SK-N-DZ (cell line): ENCODE measurements around the gene LASP1.
"Not testable (repeated sequence)": the region's sequence is repeated elsewhere in the genome, so short reads cannot be mapped to it uniquely, and the experiment has no call there.

Experiments
- DNase-seq: peaks from one replicate; pipeline ENCODE4 v3.0.0-alpha.2; 2015; ENCODE audit warnings: low spot score

LASP1 gene

GRCh38 chr17:38906460-38907228, 36.8 kb downstream of the LASP1 start:
- DNase-seq: no peak

DNA sequence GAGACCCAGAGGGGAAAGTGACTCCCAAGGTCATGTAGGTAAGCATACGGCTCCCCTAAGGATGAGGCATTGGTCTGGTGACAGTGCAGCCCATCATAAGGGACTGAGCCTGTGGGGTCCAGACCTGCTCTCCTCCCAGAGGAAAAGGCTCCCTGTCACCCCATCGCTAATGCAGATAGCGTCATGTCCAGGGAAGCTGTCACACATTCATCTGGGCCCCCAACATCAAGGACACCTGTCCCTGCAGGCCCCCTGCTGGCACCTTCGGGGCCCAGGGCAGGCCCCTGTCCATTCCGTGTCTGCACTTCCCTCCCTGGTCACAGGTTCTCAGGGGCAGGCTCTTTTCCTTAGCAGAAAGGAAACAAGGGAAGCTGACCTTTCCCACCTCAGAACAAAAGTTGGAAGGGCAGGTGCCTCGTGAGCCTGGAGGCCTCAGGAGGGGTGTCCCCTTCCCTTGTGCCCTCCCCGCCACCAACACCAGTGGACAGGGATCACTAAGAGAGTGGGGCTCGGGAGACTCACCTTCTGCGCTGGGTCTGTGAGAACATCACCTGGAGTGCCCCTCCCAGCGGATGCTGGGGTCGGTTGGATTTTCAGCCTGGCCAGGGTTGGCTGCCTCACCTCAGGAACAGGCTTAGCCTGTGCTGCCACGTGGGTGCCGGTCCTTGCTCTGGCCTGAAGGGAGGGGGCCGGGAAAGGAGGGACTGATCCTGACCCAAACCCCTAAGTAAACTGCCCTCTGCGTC, 38.2 kb downstream of the LASP1 start:
- no peak for DNase-seq

- no peak for DNase-seq
Observed at GRCh38 chr17:38908676-38909181, 38.9 kb downstream of the LASP1 start.

DNA sequence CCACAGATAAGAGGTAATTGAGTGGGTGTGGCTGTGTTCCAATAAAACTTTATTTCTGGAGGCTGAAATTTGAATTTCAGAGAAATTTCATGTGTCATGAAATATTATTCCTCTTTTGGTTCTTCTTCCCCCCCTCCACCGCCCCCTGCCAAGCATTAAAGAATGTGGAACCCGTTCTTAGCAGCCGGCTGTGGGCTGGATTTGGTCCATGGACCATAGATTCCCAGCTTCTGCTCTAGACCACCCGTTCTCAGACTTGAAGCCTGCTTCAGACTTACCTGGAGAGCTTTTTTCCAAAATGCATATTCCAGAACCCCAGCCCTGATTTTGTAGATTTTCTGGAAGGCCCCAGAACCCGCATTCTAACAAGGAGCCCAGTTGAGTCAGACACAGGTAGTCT, 40.5 kb downstream of the LASP1 start:
- no peak for DNase-seq

- DNase-seq: no peak
Observed at GRCh38 chr17:38911081-38911730, 41.3 kb downstream of the LASP1 start.

DNA sequence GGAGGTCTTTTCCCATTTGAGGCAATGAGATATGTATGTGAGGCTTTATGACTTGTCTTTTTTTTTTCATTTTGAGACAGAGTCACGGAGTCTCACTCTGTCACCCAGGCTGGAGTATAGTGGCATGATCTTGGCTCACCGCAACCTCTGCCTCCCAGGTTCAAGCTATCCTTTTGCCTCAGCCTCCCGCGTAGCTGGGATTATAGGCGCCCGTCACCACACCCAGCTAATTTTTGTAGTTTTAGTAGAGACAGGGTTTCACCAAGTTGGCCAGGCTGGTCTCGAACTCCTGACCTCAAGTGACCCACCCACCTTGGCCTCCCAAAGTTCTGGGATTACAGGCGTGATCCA, 41.8 kb downstream of the LASP1 start:
- DNase-seq: not testable (repeated sequence)

- peak; percentile 40 for DNase-seq
Observed at GRCh38 chr17:38912221-38912813, 42.5 kb downstream of the LASP1 start.

DNA sequence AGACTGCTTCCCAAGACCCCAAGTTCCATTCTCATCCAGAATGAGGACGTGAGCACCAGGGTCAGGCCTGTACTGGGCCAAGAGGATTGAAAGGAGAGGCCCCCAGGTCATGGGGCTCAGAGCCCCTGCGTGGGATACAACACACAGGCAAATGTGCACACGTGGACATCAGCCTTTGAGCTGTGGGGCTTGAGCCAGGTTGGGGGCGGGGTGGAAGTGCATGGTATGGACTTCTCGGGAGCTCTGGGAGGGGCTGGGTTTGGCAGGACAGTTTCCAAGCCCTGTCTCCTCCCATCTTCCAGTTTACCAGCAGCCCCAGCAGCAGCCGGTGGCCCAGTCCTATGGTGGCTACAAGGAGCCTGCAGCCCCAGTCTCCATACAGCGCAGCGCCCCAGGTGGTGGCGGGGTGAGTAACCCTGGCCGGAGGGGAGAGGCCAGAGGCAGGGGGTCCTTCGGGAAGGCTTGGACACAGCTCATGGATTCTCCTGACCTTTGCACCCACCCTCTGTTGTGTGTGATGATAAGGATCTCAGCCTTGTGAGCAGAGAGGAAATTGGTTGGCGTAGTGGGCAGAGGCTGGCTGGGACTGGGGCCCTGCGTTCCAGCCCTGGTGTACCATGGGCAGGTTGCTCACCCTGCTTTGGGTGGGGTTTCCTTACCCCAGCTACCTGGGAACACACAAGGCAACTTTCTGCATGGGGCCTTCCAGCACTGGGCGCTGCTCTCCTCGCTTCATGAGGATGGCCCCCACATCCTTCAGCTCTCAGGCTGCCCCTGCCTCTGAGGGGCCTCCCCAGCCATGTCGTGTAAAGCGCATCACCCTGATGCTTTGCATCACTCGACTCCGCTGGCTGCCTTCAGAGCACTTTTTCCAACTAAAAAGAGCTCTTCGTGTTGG, 45.1 kb downstream of the LASP1 start:
- no peak for DNase-seq

- no peak for DNase-seq
Observed at GRCh38 chr17:38915639-38915995, 45.8 kb downstream of the LASP1 start.

- no peak for DNase-seq
Observed at GRCh38 chr17:38916771-38917170, 46.9 kb downstream of the LASP1 start.

DNA sequence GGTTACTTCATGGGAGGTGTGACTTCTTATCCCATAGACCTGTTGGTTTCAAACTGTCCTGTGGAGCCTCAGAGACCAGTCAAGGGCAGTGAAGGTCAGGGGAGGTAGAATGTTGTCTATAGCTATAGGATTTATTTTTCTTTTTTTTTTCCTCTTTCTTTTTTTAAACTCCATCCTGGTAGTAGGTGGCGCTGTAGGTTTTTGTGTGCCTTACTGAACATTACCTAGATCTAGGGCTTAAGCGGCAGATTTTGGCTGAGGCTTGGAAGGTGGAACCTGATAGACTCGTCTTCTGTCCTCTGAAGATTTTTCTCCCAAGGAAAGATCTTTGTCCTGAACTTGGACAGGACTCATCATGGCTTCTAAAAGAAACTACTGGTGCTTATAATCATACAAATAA, 47.4 kb downstream of the LASP1 start:
- DNase-seq: no peak

DNA sequence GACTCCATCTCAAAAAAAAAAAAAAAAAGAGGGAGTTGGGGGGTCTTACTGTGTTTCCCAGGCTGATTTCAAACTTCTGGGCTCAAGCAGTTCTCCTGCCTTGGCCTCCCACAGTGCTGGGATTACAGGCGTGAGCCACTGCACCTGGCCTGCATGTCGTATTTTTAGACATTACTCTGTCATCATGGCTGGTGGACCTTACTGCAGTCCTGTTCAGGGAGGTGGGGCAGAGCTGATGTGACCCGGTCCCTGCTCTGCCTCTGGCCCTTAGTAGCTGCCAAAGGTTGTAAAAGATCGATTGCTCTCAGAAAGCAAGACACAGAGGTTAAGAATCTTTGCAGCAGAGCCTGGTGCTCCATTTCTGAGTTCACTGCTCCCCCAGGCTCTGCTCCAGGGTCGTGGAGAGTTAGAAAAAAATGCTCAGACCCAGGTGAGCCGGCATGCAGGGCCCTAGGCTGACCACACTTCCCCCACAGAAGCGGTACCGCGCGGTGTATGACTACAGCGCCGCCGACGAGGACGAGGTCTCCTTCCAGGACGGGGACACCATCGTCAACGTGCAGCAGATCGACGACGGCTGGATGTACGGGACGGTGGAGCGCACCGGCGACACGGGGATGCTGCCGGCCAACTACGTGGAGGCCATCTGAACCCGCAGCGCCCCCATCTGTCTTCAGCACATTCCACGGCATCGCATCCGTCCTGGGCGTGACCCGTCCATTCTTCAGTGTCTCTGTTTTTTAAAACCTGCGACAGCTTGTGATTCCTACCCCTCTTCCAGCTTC, 48.5 kb downstream of the LASP1 start:
- DNase-seq: no peak

- DNase-seq: no peak
Observed at GRCh38 chr17:38918916-38919315, 49.1 kb downstream of the LASP1 start.

- no peak for DNase-seq
Observed at GRCh38 chr17:38919316-38920078, 49.6 kb downstream of the LASP1 start.

DNA sequence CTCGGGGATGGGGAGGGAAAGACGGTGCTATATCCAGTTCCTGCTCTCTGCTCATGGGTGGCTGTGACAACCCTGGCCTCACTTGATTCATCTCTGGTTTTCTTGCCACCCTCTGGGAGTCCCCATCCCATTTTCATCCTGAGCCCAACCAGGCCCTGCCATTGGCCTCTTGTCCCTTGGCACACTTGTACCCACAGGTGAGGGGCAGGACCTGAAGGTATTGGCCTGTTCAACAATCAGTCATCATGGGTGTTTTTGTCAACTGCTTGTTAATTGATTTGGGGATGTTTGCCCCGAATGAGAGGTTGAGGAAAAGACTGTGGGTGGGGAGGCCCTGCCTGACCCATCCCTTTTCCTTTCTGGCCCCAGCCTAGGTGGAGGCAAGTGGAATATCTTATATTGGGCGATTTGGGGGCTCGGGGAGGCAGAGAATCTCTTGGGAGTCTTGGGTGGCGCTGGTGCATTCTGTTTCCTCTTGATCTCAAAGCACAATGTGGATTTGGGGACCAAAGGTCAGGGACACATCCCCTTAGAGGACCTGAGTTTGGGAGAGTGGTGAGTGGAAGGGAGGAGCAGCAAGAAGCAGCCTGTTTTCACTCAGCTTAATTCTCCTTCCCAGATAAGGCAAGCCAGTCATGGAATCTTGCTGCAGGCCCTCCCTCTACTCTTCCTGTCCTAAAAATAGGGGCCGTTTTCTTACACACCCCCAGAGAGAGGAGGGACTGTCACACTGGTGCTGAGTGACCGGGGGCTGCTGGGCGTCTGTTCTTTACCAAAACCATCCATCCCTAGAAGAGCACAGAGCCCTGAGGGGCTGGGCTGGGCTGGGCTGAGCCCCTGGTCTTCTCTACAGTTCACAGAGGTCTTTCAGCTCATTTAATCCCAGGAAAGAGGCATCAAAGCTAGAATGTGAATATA, 50.8 kb downstream of the LASP1 start:
- DNase-seq: no peak

GRCh38 chr17:38921756-38922411, 52.0 kb downstream of the LASP1 start:
- no peak for DNase-seq

GRCh38 chr17:38922538-38923297, 52.9 kb downstream of the LASP1 start:
- no peak for DNase-seq
